Tibial nerve (tissue), 3 donors: Measurements from ENCODE around the gene PPEF1.
"Not testable (repeated sequence)": the region's sequence is repeated elsewhere in the genome, so short reads cannot be mapped to it uniquely, and the experiment has no call there.

Experiments used
- POLR2A ChIP-seq, 2 donors: fragments of 450-650 bp; IDR thresholded peaks; one replicate each; pipeline ENCODE4 v1.6.1; 2017; ENCODE audit warnings: antibody characterized with exemption in 2 of 2, mild to moderate bottlenecking in 2 of 2, moderate library complexity in 2 of 2
- TF ChIP-seq, protein P1 (sequence below), 5 experiments: fragments of 200-600 bp in 3 of 5; fragments of 450-650 bp in 2 of 5; sonication (generic) in 3 of 5; IDR thresholded peaks; one replicate each; pipeline ENCODE4 v1.5.1; 2016 to 2019; ENCODE audit warnings: antibody characterized with exemption in 5 of 5, mild to moderate bottlenecking in 3 of 5, moderate library complexity in 2 of 5

DNA sequence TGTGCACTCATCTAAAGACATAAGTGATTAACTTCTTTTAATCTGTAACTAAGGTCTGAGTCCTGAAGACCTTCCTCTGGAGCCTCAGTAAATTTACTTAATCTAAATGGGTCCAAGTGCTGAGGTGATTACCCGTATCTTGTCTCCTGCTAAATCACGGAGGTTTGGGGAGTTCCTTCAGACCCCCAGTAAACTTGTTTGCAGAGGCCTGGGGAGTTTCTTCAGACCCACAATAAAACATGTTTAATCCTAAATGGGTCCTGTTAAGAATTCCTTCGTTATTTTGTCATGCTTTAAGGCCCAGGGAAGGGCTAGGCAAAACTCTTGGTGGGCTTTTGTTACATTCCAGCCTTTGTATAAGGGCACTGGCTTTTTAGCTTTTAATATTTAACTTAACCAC is 140.5 kb downstream of the PPEF1 start:
- not testable (repeated sequence) for TF ChIP-seq POLR2A (IDR thresholded peaks at IDR 0.05)
- TF ChIP-seq, protein P1, sequence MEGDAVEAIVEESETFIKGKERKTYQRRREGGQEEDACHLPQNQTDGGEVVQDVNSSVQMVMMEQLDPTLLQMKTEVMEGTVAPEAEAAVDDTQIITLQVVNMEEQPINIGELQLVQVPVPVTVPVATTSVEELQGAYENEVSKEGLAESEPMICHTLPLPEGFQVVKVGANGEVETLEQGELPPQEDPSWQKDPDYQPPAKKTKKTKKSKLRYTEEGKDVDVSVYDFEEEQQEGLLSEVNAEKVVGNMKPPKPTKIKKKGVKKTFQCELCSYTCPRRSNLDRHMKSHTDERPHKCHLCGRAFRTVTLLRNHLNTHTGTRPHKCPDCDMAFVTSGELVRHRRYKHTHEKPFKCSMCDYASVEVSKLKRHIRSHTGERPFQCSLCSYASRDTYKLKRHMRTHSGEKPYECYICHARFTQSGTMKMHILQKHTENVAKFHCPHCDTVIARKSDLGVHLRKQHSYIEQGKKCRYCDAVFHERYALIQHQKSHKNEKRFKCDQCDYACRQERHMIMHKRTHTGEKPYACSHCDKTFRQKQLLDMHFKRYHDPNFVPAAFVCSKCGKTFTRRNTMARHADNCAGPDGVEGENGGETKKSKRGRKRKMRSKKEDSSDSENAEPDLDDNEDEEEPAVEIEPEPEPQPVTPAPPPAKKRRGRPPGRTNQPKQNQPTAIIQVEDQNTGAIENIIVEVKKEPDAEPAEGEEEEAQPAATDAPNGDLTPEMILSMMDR (IDR thresholded peaks at IDR 0.05) = not testable (repeated sequence)
